Osteocyte (in vitro differentiated cells): ENCODE results near the gene SLC41A3. TPM values are rescaled to one million over a fixed set of nuclear protein-coding genes. Genes with fewer than 3 reads are reported as not detected.

Experiments
- DNase-seq: peaks from one replicate; pipeline ENCODE4 v3.0.0; 2021; ENCODE audit warnings: mixed read lengths; ENCODE audit not compliant: unreplicated experiment; ENCODE audit errors: extremely low spot score
- H3K27ac Mint-ChIP-seq: one replicate; pipeline ENCODE4 v1.8.0; 2021; ENCODE audit warnings: mild to moderate bottlenecking, mixed read lengths; ENCODE audit not compliant: unreplicated experiment
- H3K27me3 Mint-ChIP-seq: one replicate; pipeline ENCODE4 v1.8.0; 2021; ENCODE audit warnings: mixed read lengths; ENCODE audit not compliant: unreplicated experiment
- H3K36me3 Mint-ChIP-seq: one replicate; pipeline ENCODE4 v1.8.0; 2021; ENCODE audit warnings: mixed read lengths; ENCODE audit not compliant: unreplicated experiment
- H3K4me1 Mint-ChIP-seq: one replicate; pipeline ENCODE4 v1.8.0; 2021; ENCODE audit warnings: mixed read lengths; ENCODE audit not compliant: unreplicated experiment
- H3K4me3 Mint-ChIP-seq: one replicate; pipeline ENCODE4 v1.8.0; 2021; ENCODE audit warnings: mild to moderate bottlenecking, moderate library complexity, mixed read lengths; ENCODE audit not compliant: unreplicated experiment
- H3K9me3 Mint-ChIP-seq: one replicate; pipeline ENCODE4 v1.8.0; 2021; ENCODE audit warnings: mixed read lengths; ENCODE audit not compliant: unreplicated experiment
- CTCF ChIP-seq: fragments of 200-600 bp; sonication (generic); IDR thresholded peaks from 2 replicates; pipeline ENCODE4 v1.5.0; 2021; ENCODE audit warnings: antibody characterized with exemption, mild to moderate bottlenecking, moderate library complexity
- total RNA-seq: library from RNA; stranded (reverse); gene quantifications from 2 replicates; pipeline ENCODE4 v1.2.1, GENCODE V29; 2021

Gene SLC41A3
- total RNA-seq, 1 donor from 2014 or later: 80.6 TPM

- no peak for TF ChIP-seq CTCF
- Mint-ChIP-seq H3K4me1 (peaks cover 14% of the 10 kb centered on the region), H3K27ac (no peak overlapping the region), H3K4me3 (no peak overlapping the region), H3K27me3 (no peaks in the 10 kb centered on the region), H3K36me3 (no peaks in the 10 kb centered on the region), H3K9me3 (no peaks in the 10 kb centered on the region)
- peak; percentile 70 for DNase-seq
Observed at GRCh38 chr3:126106336-126107202, 22.6 kb upstream of the SLC41A3 start.

- no peak overlapping the region for H3K4me3 Mint-ChIP-seq
- H3K27me3 Mint-ChIP-seq: no peaks in the 10 kb centered on the region
- peaks cover 15% of the 10 kb centered on the region for H3K4me1 Mint-ChIP-seq
- TF ChIP-seq CTCF: no peak
- H3K27ac Mint-ChIP-seq: no peak overlapping the region
- H3K36me3 Mint-ChIP-seq: no peaks in the 10 kb centered on the region
- DNase-seq: peak; percentile 81
- H3K9me3 Mint-ChIP-seq: no peaks in the 10 kb centered on the region
Observed at GRCh38 chr3:126105691-126106187, 21.8 kb upstream of the SLC41A3 start.

GRCh38 chr3:126104742-126105605, 21.1 kb upstream of the SLC41A3 start:
- Mint-ChIP-seq H3K4me1 (peaks cover 15% of the 10 kb centered on the region), H3K36me3 (no peaks in the 10 kb centered on the region), H3K9me3 (no peaks in the 10 kb centered on the region), H3K27me3 (no peaks in the 10 kb centered on the region), H3K4me3 (no peak overlapping the region), H3K27ac (no peak overlapping the region)
- no peak for TF ChIP-seq CTCF
- peak; percentile 80 for DNase-seq

- no peak for TF ChIP-seq CTCF
- DNase-seq: peak; percentile 83
- H3K27ac Mint-ChIP-seq: no peak overlapping the region
Observed at GRCh38 chr3:126104028-126104635, 20.2 kb upstream of the SLC41A3 start.

More at GRCh38 chr3:126104028-126104635, 20.2 kb upstream of the SLC41A3 start:
- Mint-ChIP-seq H3K9me3 (no peaks in the 10 kb centered on the region), H3K36me3 (no peaks in the 10 kb centered on the region), H3K4me1 (peaks cover 15% of the 10 kb centered on the region), H3K27me3 (no peaks in the 10 kb centered on the region), H3K4me3 (no peak overlapping the region)
